GM12801 (cell line): ENCODE measurements around the gene UPF2.

Source experiments
- TF ChIP-seq, protein P1 (sequence below): IDR thresholded peaks from one replicate; pipeline ENCODE4 v1.5.1; 2011; ENCODE audit warnings: control low read depth; ENCODE audit not compliant: insufficient read length; ENCODE audit errors: extremely low read depth

Gene UPF2

GRCh38 chr10:11870461-11870780 is 172.2 kb downstream of the UPF2 start:
- TF ChIP-seq, protein P1, sequence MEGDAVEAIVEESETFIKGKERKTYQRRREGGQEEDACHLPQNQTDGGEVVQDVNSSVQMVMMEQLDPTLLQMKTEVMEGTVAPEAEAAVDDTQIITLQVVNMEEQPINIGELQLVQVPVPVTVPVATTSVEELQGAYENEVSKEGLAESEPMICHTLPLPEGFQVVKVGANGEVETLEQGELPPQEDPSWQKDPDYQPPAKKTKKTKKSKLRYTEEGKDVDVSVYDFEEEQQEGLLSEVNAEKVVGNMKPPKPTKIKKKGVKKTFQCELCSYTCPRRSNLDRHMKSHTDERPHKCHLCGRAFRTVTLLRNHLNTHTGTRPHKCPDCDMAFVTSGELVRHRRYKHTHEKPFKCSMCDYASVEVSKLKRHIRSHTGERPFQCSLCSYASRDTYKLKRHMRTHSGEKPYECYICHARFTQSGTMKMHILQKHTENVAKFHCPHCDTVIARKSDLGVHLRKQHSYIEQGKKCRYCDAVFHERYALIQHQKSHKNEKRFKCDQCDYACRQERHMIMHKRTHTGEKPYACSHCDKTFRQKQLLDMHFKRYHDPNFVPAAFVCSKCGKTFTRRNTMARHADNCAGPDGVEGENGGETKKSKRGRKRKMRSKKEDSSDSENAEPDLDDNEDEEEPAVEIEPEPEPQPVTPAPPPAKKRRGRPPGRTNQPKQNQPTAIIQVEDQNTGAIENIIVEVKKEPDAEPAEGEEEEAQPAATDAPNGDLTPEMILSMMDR, result no peak
